Liver (tissue), 9 donors: ENCODE measurements around the gene GABARAP. TPM values are rescaled to one million over a fixed set of nuclear protein-coding genes. Genes with fewer than 3 reads are reported as not detected.

Source experiments
- DNase-seq: peaks from one replicate; pipeline ENCODE4 v3.0.0-alpha.2; 2017; ENCODE audit warnings: low spot score
- H3K27ac ChIP-seq, 2 donors: one replicate each; pipeline ENCODE4 v1.7.0; 2013; ENCODE audit warnings: inconsistent platforms in 2 of 2, low read length in 2 of 2, control low read depth in 1 of 2, low read depth in 1 of 2, mild to moderate bottlenecking in 1 of 2
- H3K27me3 ChIP-seq, 4 donors: one replicate each; pipeline versions ENCODE4 v1.6.1 to v1.7.0; 2013; ENCODE audit warnings: low read length in 3 of 4, inconsistent platforms in 1 of 4, mild to moderate bottlenecking in 1 of 4, moderate library complexity in 1 of 4; ENCODE audit not compliant: control insufficient read depth in 4 of 4, insufficient read depth in 4 of 4
- H3K36me3 ChIP-seq, 4 donors: one replicate each; pipeline versions ENCODE4 v1.6.1 to v1.7.0; 2013; ENCODE audit warnings: low read length in 3 of 4, mild to moderate bottlenecking in 3 of 4, low read depth in 1 of 4, moderate library complexity in 1 of 4; ENCODE audit not compliant: control insufficient read depth in 4 of 4, insufficient read depth in 3 of 4
- H3K4me1 ChIP-seq, 4 donors: one replicate each; pipeline versions ENCODE4 v1.6.1 to v1.7.0; 2013; ENCODE audit warnings: low read length in 3 of 4, mild to moderate bottlenecking in 3 of 4, moderate library complexity in 1 of 4; ENCODE audit not compliant: control insufficient read depth in 4 of 4, insufficient read depth in 4 of 4
- H3K4me3 ChIP-seq, 3 donors: one replicate each; pipeline versions ENCODE4 v1.6.1 to v1.7.0; 2013; ENCODE audit warnings: low read length in 3 of 3, control low read depth in 1 of 3, low read depth in 1 of 3, mild to moderate bottlenecking in 1 of 3
- H3K9ac ChIP-seq, 2 donors: one replicate each; pipeline ENCODE4 v1.7.0; 2013; ENCODE audit warnings: low read length in 2 of 2, mild to moderate bottlenecking in 2 of 2, moderate library complexity in 2 of 2, control low read depth in 1 of 2, low read depth in 1 of 2
- H3K9me3 ChIP-seq, 4 donors: one replicate each; pipeline versions ENCODE4 v1.6.1 to v1.7.0; 2013; ENCODE audit warnings: low read length in 3 of 4; ENCODE audit not compliant: control insufficient read depth in 4 of 4
- ATF3 ChIP-seq: IDR thresholded peaks from 2 replicates; pipeline ENCODE4 v1.6.1; 2016; ENCODE audit warnings: antibody characterized with exemption
- EGR1 ChIP-seq, 2 donors: IDR thresholded peaks; 2 replicates each; pipeline ENCODE4 v1.6.1; 2016 to 2018; ENCODE audit warnings: antibody characterized with exemption in 2 of 2, low read depth in 2 of 2
- FOXA1 ChIP-seq: IDR thresholded peaks from 2 replicates; pipeline ENCODE4 v1.6.1; 2016; ENCODE audit warnings: antibody characterized with exemption
- FOXA2 ChIP-seq: IDR thresholded peaks from 2 replicates; pipeline ENCODE4 v1.6.1; 2016; ENCODE audit warnings: antibody characterized with exemption
- GABPA ChIP-seq, 2 donors: IDR thresholded peaks in 1 of 2; conservative IDR thresholded peaks in 1 of 2; 2 replicates each; pipeline ENCODE4 v1.6.1; 2016; ENCODE audit warnings: antibody characterized with exemption in 2 of 2, mild to moderate bottlenecking in 1 of 2, moderate library complexity in 1 of 2
- HNF4A ChIP-seq, 2 donors: conservative IDR thresholded peaks; 2 replicates each; pipeline ENCODE4 v1.6.1; 2016; ENCODE audit warnings: antibody characterized with exemption in 2 of 2, mild to moderate bottlenecking in 2 of 2
- HNF4G ChIP-seq: IDR thresholded peaks from 2 replicates; pipeline ENCODE4 v1.6.1; 2016; ENCODE audit warnings: antibody characterized with exemption
- JUND ChIP-seq, 2 donors: IDR thresholded peaks; 2 replicates each; pipeline ENCODE4 v1.6.1; 2016; ENCODE audit warnings: antibody characterized with exemption in 2 of 2
- MAX ChIP-seq: IDR thresholded peaks from 2 replicates; pipeline ENCODE4 v1.6.1; 2016; ENCODE audit warnings: antibody characterized with exemption
- NR2F2 ChIP-seq: IDR thresholded peaks from 2 replicates; pipeline ENCODE4 v1.6.1; 2016; ENCODE audit warnings: antibody characterized with exemption
- RAD21 ChIP-seq, 2 donors: IDR thresholded peaks; 2 replicates each; pipeline ENCODE4 v1.6.1; 2016; ENCODE audit warnings: antibody characterized with exemption in 2 of 2, mild to moderate bottlenecking in 2 of 2
- RXRA ChIP-seq, 2 donors: IDR thresholded peaks; 2 replicates each; pipeline ENCODE4 v1.6.1; 2017 to 2018; ENCODE audit warnings: antibody characterized with exemption in 2 of 2, mild to moderate bottlenecking in 1 of 2
- SP1 ChIP-seq: IDR thresholded peaks from 2 replicates; pipeline ENCODE4 v1.6.1; 2018; ENCODE audit warnings: antibody characterized with exemption, mild to moderate bottlenecking
- TAF1 ChIP-seq: conservative IDR thresholded peaks from 2 replicates; pipeline ENCODE4 v1.6.1; 2016; ENCODE audit warnings: antibody characterized with exemption, mild to moderate bottlenecking
- YY1 ChIP-seq: IDR thresholded peaks from 2 replicates; pipeline ENCODE4 v1.6.1; 2016; ENCODE audit warnings: antibody characterized with exemption, mild to moderate bottlenecking
- ZBTB33 ChIP-seq: IDR thresholded peaks from 2 replicates; pipeline ENCODE4 v1.6.1; 2016; ENCODE audit warnings: antibody characterized with exemption
- WGBS: extraction: QIAGEN DNeasy Blood & Tissue Kit; methylation state at CpG from one replicate; pipeline ENCODE4 v1.1.7; 2013; 5-methylcytosine and 5-hydroxymethylcytosine counted together
- polyA plus RNA-seq, 2 donors: library from polyadenylated mRNA; stranded (reverse) in 1 of 2; unstranded in 1 of 2; fragments of 200-250 nt in 1 of 2; fragments of >200 nt in 1 of 2; fragmentation: Nextera tagmentation in 1 of 2; extraction: Ambion mirVana in 1 of 2; gene quantifications; one replicate each; pipeline versions ENCODE4 v1.2.1 to v1.2.3, GENCODE V29; 2013 to 2015
- total RNA-seq, 2 donors: library from RNA; depleted of rRNA; stranded (reverse); fragments of >200 nt; gene quantifications; one replicate each; pipeline ENCODE4 v1.2.3, GENCODE V29; 2014
- TF ChIP-seq, protein P1 (sequence below): fragments of 150-350 bp; IDR thresholded peaks from 2 replicates; pipeline ENCODE4 v1.5.1; 2017; ENCODE audit warnings: improper control_type of control experiment, low read depth, low read length; ENCODE audit not compliant: missing input control
- donor health status: healthy.
- donor health status: healthy.
- donor health status: healthy.
- donor health status: healthy.
- donor health status: healthy.

GABARAP gene
- total and polyA plus RNA-seq, 4 donors, result 74.4 to 489 (median 205) TPM

GRCh38 chr17:7203391-7203790 is 38.9 kb downstream of the GABARAP start:
- Histone ChIP-seq H3K4me3 (no peak overlapping the region), H3K4me1 (peaks cover 0 to 2% (median 0%) of the 10 kb centered on the region in 4 donors), H3K27ac (no peak overlapping the region), H3K27me3 (no peaks in the 10 kb centered on the region), H3K36me3 (no peaks in the 10 kb centered on the region), H3K9ac (no peak overlapping the region), H3K9me3 (no peaks in the 10 kb centered on the region)
- DNase-seq, result no peak
- TF ChIP-seq SP1 (no peak), ZBTB33 (no peak), FOXA2 (no peak), HNF4G (no peak), RXRA (IDR thresholded peaks at IDR 0.05) (no peak), ATF3 (no peak), NR2F2 (no peak), JUND (IDR thresholded peaks at IDR 0.05) (no peak), MAX (no peak), TAF1 (no peak), EGR1 (IDR thresholded peaks at IDR 0.05; ENCODE audit: low read depth in 2 of 2) (no peak), YY1 (no peak), RAD21 (IDR thresholded peaks at IDR 0.05) (no peak), GABPA (IDR thresholded peaks at IDR 0.05 in 1 of 2, conservative IDR thresholded peaks at IDR 0.05 in 1 of 2) (no peak)
- TF ChIP-seq, protein P1, sequence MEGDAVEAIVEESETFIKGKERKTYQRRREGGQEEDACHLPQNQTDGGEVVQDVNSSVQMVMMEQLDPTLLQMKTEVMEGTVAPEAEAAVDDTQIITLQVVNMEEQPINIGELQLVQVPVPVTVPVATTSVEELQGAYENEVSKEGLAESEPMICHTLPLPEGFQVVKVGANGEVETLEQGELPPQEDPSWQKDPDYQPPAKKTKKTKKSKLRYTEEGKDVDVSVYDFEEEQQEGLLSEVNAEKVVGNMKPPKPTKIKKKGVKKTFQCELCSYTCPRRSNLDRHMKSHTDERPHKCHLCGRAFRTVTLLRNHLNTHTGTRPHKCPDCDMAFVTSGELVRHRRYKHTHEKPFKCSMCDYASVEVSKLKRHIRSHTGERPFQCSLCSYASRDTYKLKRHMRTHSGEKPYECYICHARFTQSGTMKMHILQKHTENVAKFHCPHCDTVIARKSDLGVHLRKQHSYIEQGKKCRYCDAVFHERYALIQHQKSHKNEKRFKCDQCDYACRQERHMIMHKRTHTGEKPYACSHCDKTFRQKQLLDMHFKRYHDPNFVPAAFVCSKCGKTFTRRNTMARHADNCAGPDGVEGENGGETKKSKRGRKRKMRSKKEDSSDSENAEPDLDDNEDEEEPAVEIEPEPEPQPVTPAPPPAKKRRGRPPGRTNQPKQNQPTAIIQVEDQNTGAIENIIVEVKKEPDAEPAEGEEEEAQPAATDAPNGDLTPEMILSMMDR, result no peak
- 93% methylated on average over 16 of the region's 16 CpGs for WGBS

DNA sequence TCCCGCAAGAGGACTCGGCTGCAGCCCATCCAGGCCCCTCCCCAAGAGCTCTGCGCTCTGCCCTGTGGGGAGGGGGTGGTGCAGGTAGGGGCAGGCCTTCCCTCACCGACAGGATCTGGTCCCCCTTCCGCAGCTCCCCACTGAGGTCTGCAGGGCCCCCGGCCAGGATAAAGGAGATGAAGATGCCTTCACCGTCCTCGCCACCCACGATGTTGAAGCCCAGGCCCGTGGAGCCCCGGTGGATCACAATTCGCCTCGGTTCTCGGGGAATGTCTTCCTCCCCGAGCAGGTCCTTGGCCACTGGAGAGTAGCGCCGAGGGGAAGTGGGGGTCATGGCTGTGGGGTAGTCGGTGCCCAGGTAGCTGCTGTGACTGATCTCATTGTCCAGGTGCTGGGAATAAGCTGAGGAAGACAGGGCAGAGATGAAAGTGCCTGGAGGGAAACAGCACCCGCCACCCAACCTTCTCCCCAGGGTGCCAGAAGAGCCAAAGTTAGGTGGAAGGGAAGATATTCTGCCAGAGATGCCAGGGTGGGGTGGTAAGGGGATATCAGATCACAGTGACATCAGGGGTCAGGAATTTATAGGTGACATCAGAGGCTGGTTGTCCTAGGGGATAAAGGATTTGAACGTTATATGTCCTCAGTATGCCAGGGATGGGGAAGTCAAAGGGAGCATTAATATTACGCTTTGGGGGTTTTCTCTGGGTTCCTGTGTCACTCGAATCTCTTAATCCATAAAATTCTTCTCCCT is 45.4 kb downstream of the GABARAP start:
- Histone ChIP-seq H3K27me3 (no peaks in the 10 kb centered on the region), H3K4me3 (no peak overlapping the region), H3K27ac (no peak overlapping the region), H3K9ac (no peak overlapping the region), H3K4me1 (no peaks in the 10 kb centered on the region), H3K9me3 (no peaks in the 10 kb centered on the region), H3K36me3 (peaks cover 0 to 8% (median 2%) of the 10 kb centered on the region in 4 donors)
- WGBS, result 94% methylated on average over 22 of the region's 22 CpGs
- DNase-seq, result no peak
- no peak for TF ChIP-seq MAX
- no peak for TF ChIP-seq FOXA1
- TF ChIP-seq ZBTB33, result no peak
- no peak for TF ChIP-seq TAF1
- TF ChIP-seq RAD21 (IDR thresholded peaks at IDR 0.05), result no peak
- TF ChIP-seq, protein P1, result no peak
- TF ChIP-seq GABPA (IDR thresholded peaks at IDR 0.05 in 1 of 2, conservative IDR thresholded peaks at IDR 0.05 in 1 of 2), result no peak
- TF ChIP-seq HNF4G, result no peak
- no peak for TF ChIP-seq YY1
- no peak for TF ChIP-seq RXRA (IDR thresholded peaks at IDR 0.05)
- no peak for TF ChIP-seq JUND (IDR thresholded peaks at IDR 0.05)
- no peak for TF ChIP-seq HNF4A (conservative IDR thresholded peaks at IDR 0.05)
- no peak for TF ChIP-seq ATF3
- no peak for TF ChIP-seq FOXA2
- no peak for TF ChIP-seq NR2F2
- TF ChIP-seq SP1, result no peak
- no peak for TF ChIP-seq EGR1 (IDR thresholded peaks at IDR 0.05; ENCODE audit: low read depth in 2 of 2)
